Ishikawa (cell line): ENCODE measurements around the gene RPL3.
A peak's percentile ranks its signal among the peaks of the same experiment; 100 is the strongest.

Source experiments
- CEBPB ChIP-seq: IDR thresholded peaks from 2 replicates; pipeline ENCODE4 v1.6.1; 2012
- CREB1 ChIP-seq: IDR thresholded peaks from 2 replicates; pipeline ENCODE4 v1.6.1; 2012; ENCODE audit warnings: low read depth
- EGR1 ChIP-seq: IDR thresholded peaks from 2 replicates; pipeline ENCODE4 v1.6.1; 2012
- EP300 ChIP-seq: IDR thresholded peaks from 2 replicates; pipeline ENCODE4 v1.6.1; 2012; ENCODE audit warnings: borderline replicate concordance
- FOXM1 ChIP-seq: IDR thresholded peaks from 2 replicates; pipeline ENCODE4 v1.6.1; 2012; ENCODE audit warnings: low read depth, borderline replicate concordance
- MAX ChIP-seq: IDR thresholded peaks from 2 replicates; pipeline ENCODE4 v1.6.1; 2012
- NFIC ChIP-seq: IDR thresholded peaks from 2 replicates; pipeline ENCODE4 v1.6.1; 2012
- RAD21 ChIP-seq: IDR thresholded peaks from 2 replicates; pipeline ENCODE4 v1.6.1; 2012; ENCODE audit warnings: low read depth
- REST ChIP-seq: IDR thresholded peaks from 2 replicates; pipeline ENCODE4 v1.6.1; 2012; ENCODE audit warnings: low read depth, mild to moderate bottlenecking
- TAF1 ChIP-seq: IDR thresholded peaks from 2 replicates; pipeline ENCODE4 v1.6.1; 2012; ENCODE audit warnings: low read depth, mild to moderate bottlenecking
- TCF12 ChIP-seq: IDR thresholded peaks from 2 replicates; pipeline ENCODE4 v1.6.1; 2012; ENCODE audit warnings: low read depth
- TEAD4 ChIP-seq: IDR thresholded peaks from 2 replicates; pipeline ENCODE4 v1.6.1; 2012
- USF1 ChIP-seq: IDR thresholded peaks from 2 replicates; pipeline ENCODE4 v1.6.1; 2012
- YY1 ChIP-seq: IDR thresholded peaks from 2 replicates; pipeline ENCODE4 v1.6.1; 2012; ENCODE audit warnings: low read depth
- ZBTB7A ChIP-seq: IDR thresholded peaks from 2 replicates; pipeline ENCODE4 v1.6.1; 2012; ENCODE audit warnings: low read depth

RPL3 gene

GRCh38 chr22:39297490-39298240 is 21.8 kb downstream of the RPL3 start:
- no peak for TF ChIP-seq CREB1
- no peak for TF ChIP-seq RAD21
- TF ChIP-seq EGR1 = no peak; the same call in 1 of the 2 replicates
- peak; percentile 52; the same call in 1 of the 2 replicates for TF ChIP-seq ZBTB7A
- TF ChIP-seq YY1 = 0 out of 2 replicates have a peak, but pooled peaks have one; percentile 38
- TF ChIP-seq MAX = peak; percentile 76
- peak; percentile 86 for TF ChIP-seq EP300
- TF ChIP-seq TCF12 = peak; percentile 95
- TF ChIP-seq FOXM1 = no peak; the same call in 1 of the 2 replicates
- TF ChIP-seq TEAD4 = peak; percentile 50
- peak; percentile 44; the same call in 1 of the 2 replicates for TF ChIP-seq TAF1
- TF ChIP-seq REST = no peak
- no peak for TF ChIP-seq USF1
- peak; percentile 91 for TF ChIP-seq NFIC
- TF ChIP-seq CEBPB = peak; percentile 2; the same call in 1 of the 2 replicates

GRCh38 chr22:39296981-39297489 is 22.4 kb downstream of the RPL3 start:
- TF ChIP-seq CEBPB (no peak), YY1 (no peak), EGR1 (0 out of 2 replicates have a peak, but pooled peaks have one; percentile 25), TCF12 (no peak), TEAD4 (peak; percentile 63), NFIC (peak; percentile 41; the same call in 1 of the 2 replicates), CREB1 (no peak)

GRCh38 chr22:39296535-39296934 is 22.9 kb downstream of the RPL3 start:
- TF ChIP-seq ZBTB7A = no peak
- no peak for TF ChIP-seq TEAD4
- no peak; the same call in 1 of the 2 replicates for TF ChIP-seq TCF12
- no peak for TF ChIP-seq TAF1
- TF ChIP-seq CEBPB = no peak
- TF ChIP-seq NFIC = no peak
- TF ChIP-seq USF1 = no peak
- no peak for TF ChIP-seq RAD21
- no peak for TF ChIP-seq MAX
- TF ChIP-seq FOXM1 = no peak
- no peak for TF ChIP-seq YY1
- no peak for TF ChIP-seq CREB1
- TF ChIP-seq EGR1 = no peak
- no peak for TF ChIP-seq REST

GRCh38 chr22:39294571-39295468 is 24.6 kb downstream of the RPL3 start:
- no peak for TF ChIP-seq CREB1
- no peak for TF ChIP-seq MAX
- TF ChIP-seq NFIC = no peak
- TF ChIP-seq YY1 = no peak
